H1 (cell line): ENCODE measurements around the gene GASK1B. TPM values are rescaled to one million over a fixed set of nuclear protein-coding genes. Genes with fewer than 3 reads are reported as not detected.

Source experiments
- CTCF ChIA-PET: fragments of 300-600 bp; sonication (Branson Sonifier 250); formaldehyde crosslinking; loops from one replicate; lab custom pipeline; 2021; ENCODE audit not compliant: partially characterized antibody; lab: Charles Lee
- POLR2A ChIA-PET: fragments of 300-600 bp; sonication (Branson Sonifier 250); formaldehyde crosslinking; loops from one replicate; lab custom pipeline; 2021; ENCODE audit warnings: inconsistent platforms; ENCODE audit not compliant: partially characterized antibody; lab: Charles Lee
- DNase-seq, 2 experiments: peaks; one replicate each; pipeline versions ENCODE4 v3.0.0 to v3.0.0-alpha.2; 2010 to 2022; ENCODE audit warnings: low spot score in 2 of 2, low read depth in 1 of 2, mixed read lengths in 1 of 2
- FAIRE-seq: peaks from 2 replicates; lab custom pipeline; 2011; peaks lifted over from hg19 to GRCh38; lab: Jason Lieb, UNC
- H2AFZ ChIP-seq: 2 replicates; pipeline ENCODE4 v1.8.1; 2012; ENCODE audit warnings: low read length, inconsistent platforms
- H2AK5ac ChIP-seq: 2 replicates; pipeline ENCODE4 v1.6.1; 2013; ENCODE audit warnings: low read depth, low read length
- H2BK120ac ChIP-seq: replicated peaks from 2 replicates; pipeline ENCODE3; 2013; ENCODE audit warnings: low read depth, low read length, inconsistent platforms
- H2BK12ac ChIP-seq: 2 replicates; pipeline ENCODE4 v1.6.1; 2013; ENCODE audit warnings: low read depth, low read length
- H2BK15ac ChIP-seq: 2 replicates; pipeline ENCODE4 v1.6.1; 2013; ENCODE audit warnings: low read length
- H2BK20ac ChIP-seq: 2 replicates; pipeline ENCODE4 v1.6.1; 2013; ENCODE audit warnings: low read length
- H2BK5ac ChIP-seq: 2 replicates; pipeline ENCODE4 v1.6.1; 2013; ENCODE audit warnings: low read depth, low read length
- H3K14ac ChIP-seq: 2 replicates; pipeline ENCODE4 v1.6.1; 2013; ENCODE audit warnings: inconsistent platforms; ENCODE audit not compliant: insufficient read length
- H3K18ac ChIP-seq: 2 replicates; pipeline ENCODE4 v1.6.1; 2013; ENCODE audit warnings: low read length; ENCODE audit errors: extremely low read depth
- H3K23ac ChIP-seq: 2 replicates; pipeline ENCODE4 v1.6.1; 2013; ENCODE audit warnings: inconsistent platforms; ENCODE audit not compliant: insufficient read length
- H3K23me2 ChIP-seq: 2 replicates; pipeline ENCODE4 v1.6.1; 2013; ENCODE audit warnings: low read depth, low read length
- H3K27ac ChIP-seq: 2 replicates; pipeline ENCODE4 v1.6.1; 2011; ENCODE audit warnings: low read depth, low read length, inconsistent platforms
- H3K27me3 ChIP-seq, 4 experiments: replicated peaks in 1 of 4; 1 replicate in 1 of 4; 2 replicates in 3 of 4; pipeline versions ENCODE4 v1.6.1 to v1.8.1; 2011 to 2013; ENCODE audit warnings: low read length in 3 of 4, mild to moderate bottlenecking in 3 of 4, inconsistent platforms in 2 of 4, mixed read lengths in 2 of 4, moderate library complexity in 1 of 4; ENCODE audit not compliant: control insufficient read depth in 3 of 4, insufficient read depth in 3 of 4; ENCODE audit errors: extremely low read depth in 1 of 4
- H3K36me3 ChIP-seq, 4 experiments: 2 replicates each; pipeline versions ENCODE4 v1.6.1 to v1.8.1; 2011 to 2013; ENCODE audit warnings: mild to moderate bottlenecking in 4 of 4, low read length in 3 of 4, moderate library complexity in 2 of 4, control low read depth in 1 of 4, inconsistent platforms in 1 of 4; ENCODE audit not compliant: insufficient read depth in 4 of 4, control insufficient read depth in 2 of 4
- H3K4ac ChIP-seq: replicated peaks from 2 replicates; pipeline ENCODE3; 2013; ENCODE audit warnings: low read length, low read depth, mixed read lengths, inconsistent platforms; ENCODE audit not compliant: insufficient read length
- H3K4me1 ChIP-seq, 4 experiments: replicated peaks in 1 of 4; 1 replicate in 1 of 4; 2 replicates in 3 of 4; pipeline versions ENCODE4 v1.6.1 to v1.8.1; 2011 to 2013; ENCODE audit warnings: low read length in 3 of 4, inconsistent platforms in 2 of 4, mixed read lengths in 1 of 4; ENCODE audit not compliant: insufficient read depth in 4 of 4, control insufficient read depth in 3 of 4
- H3K4me2 ChIP-seq, 2 experiments: 2 replicates each; pipeline versions ENCODE4 v1.6.1 to v1.8.1; 2011 to 2013; ENCODE audit warnings: low read depth in 2 of 2, low read length in 2 of 2, control low read depth in 1 of 2, inconsistent platforms in 1 of 2, mild to moderate bottlenecking in 1 of 2; ENCODE audit not compliant: insufficient read depth in 1 of 2
- H3K4me3 ChIP-seq, 4 experiments: fragments of 200-600, 300-600 bp in 1 of 4; sonication (generic), shearing (Covaris generic), sonication (Bioruptor Twin) in 1 of 4; 2 replicates each; pipeline versions ENCODE4 v1.5.1 to v1.8.1; 2011 to 2016; ENCODE audit warnings: low read length in 4 of 4, low read depth in 3 of 4, control low read depth in 2 of 4, inconsistent platforms in 2 of 4, mild to moderate bottlenecking in 2 of 4, mixed read lengths in 1 of 4, moderate library complexity in 1 of 4; ENCODE audit not compliant: insufficient read depth in 2 of 4; ENCODE audit errors: extremely low read depth in 1 of 4
- H3K56ac ChIP-seq: replicated peaks from 2 replicates; pipeline ENCODE3; 2013; ENCODE audit warnings: low read depth, mild to moderate bottlenecking, mixed read lengths, low read length, inconsistent platforms; ENCODE audit not compliant: insufficient read length
- H3K79me1 ChIP-seq: 2 replicates; pipeline ENCODE4 v1.6.1; 2013; ENCODE audit warnings: low read depth, low read length, control low read depth
- H3K79me2 ChIP-seq, 2 experiments: 2 replicates each; pipeline versions ENCODE4 v1.6.1 to v1.8.1; 2012 to 2013; ENCODE audit warnings: low read length in 2 of 2, mild to moderate bottlenecking in 2 of 2, inconsistent platforms in 1 of 2; ENCODE audit not compliant: insufficient read depth in 2 of 2, control insufficient read depth in 1 of 2
- H3K9ac ChIP-seq, 4 experiments: replicated peaks in 1 of 4; 1 replicate in 1 of 4; 2 replicates in 3 of 4; pipeline versions ENCODE4 v1.6.1 to v1.8.1; 2011 to 2013; ENCODE audit warnings: low read depth in 3 of 4, low read length in 3 of 4, control low read depth in 2 of 4, mild to moderate bottlenecking in 2 of 4, moderate library complexity in 2 of 4, inconsistent platforms in 1 of 4; ENCODE audit errors: extremely low read depth in 1 of 4
- H3K9me3 ChIP-seq, 2 experiments: 2 replicates each; pipeline versions ENCODE4 v1.6.1 to v1.8.1; 2012 to 2013; ENCODE audit warnings: mild to moderate bottlenecking in 2 of 2, moderate library complexity in 2 of 2, control low read depth in 1 of 2, inconsistent platforms in 1 of 2, low read depth in 1 of 2, low read length in 1 of 2, mixed read lengths in 1 of 2; ENCODE audit not compliant: insufficient read depth in 2 of 2
- H4K20me1 ChIP-seq, 2 experiments: replicated peaks in 1 of 2; 2 replicates each; pipeline versions ENCODE3 to v1.8.1; 2011 to 2013; ENCODE audit warnings: inconsistent platforms in 2 of 2, low read length in 2 of 2, mild to moderate bottlenecking in 1 of 2; ENCODE audit not compliant: insufficient read depth in 2 of 2, control insufficient read depth in 1 of 2
- H4K5ac ChIP-seq: 2 replicates; pipeline ENCODE4 v1.6.1; 2013; ENCODE audit warnings: low read length, low read depth, mixed read lengths, inconsistent platforms; ENCODE audit not compliant: insufficient read length
- H4K8ac ChIP-seq: 2 replicates; pipeline ENCODE4 v1.8.0; 2013; ENCODE audit warnings: mild to moderate bottlenecking, moderate library complexity, low read length, inconsistent platforms; ENCODE audit not compliant: insufficient read depth; ENCODE audit errors: extremely low read depth
- H4K91ac ChIP-seq: replicated peaks from 2 replicates; pipeline ENCODE3; 2013; ENCODE audit warnings: low read length, mixed read lengths, inconsistent platforms; ENCODE audit not compliant: insufficient read length
- CTBP2 ChIP-seq: IDR thresholded peaks from 2 replicates; pipeline ENCODE4 v1.7.0; 2011; ENCODE audit warnings: borderline replicate concordance, mild to moderate bottlenecking, moderate library complexity, mixed read lengths, low read length; ENCODE audit not compliant: insufficient read depth, insufficient read length
- EZH2 ChIP-seq: fragments of 200-600 bp; sonication (generic); IDR thresholded peaks from 2 replicates; pipeline ENCODE4 v1.7.1; 2012; ENCODE audit warnings: low read depth, mild to moderate bottlenecking, moderate library complexity, low read length, inconsistent platforms; ENCODE audit not compliant: severe bottlenecking
- RBBP5 ChIP-seq: IDR thresholded peaks from 2 replicates; pipeline ENCODE4 v1.7.1; 2012; ENCODE audit warnings: low read depth, mild to moderate bottlenecking, inconsistent platforms, low read length, moderate library complexity, borderline replicate concordance
- SRF ChIP-seq: IDR thresholded peaks from 2 replicates; pipeline ENCODE4 v1.6.1; 2011; ENCODE audit warnings: mild to moderate bottlenecking, low read depth, low read length, moderate library complexity
- SUZ12 ChIP-seq: fragments of 200-600 bp; sonication (generic); IDR thresholded peaks from 2 replicates; pipeline ENCODE4 v1.6.1; 2012; ENCODE audit warnings: mild to moderate bottlenecking, inconsistent platforms, low read length, moderate library complexity, mixed read lengths
- TAF7 ChIP-seq: optimal IDR thresholded peaks from 2 replicates; pipeline ENCODE3; 2011; ENCODE audit warnings: low read depth, mild to moderate bottlenecking, inconsistent platforms, low read length, moderate library complexity, borderline replicate concordance
- YY1 ChIP-seq: IDR thresholded peaks from 2 replicates; pipeline ENCODE4 v1.6.1; 2011; ENCODE audit warnings: low read depth, mild to moderate bottlenecking, low read length
- WGBS, 2 experiments: shearing (Covaris generic) in 1 of 2; methylation state at CpG; one replicate each; pipeline versions ENCODE4 v1.1.6 to v1.1.7; 2013 to 2015; ENCODE audit warnings: low lambda C conversion rate in 2 of 2, mixed read lengths in 2 of 2, inconsistent platforms in 1 of 2, low coverage in 1 of 2, missing lambda C conversion rate in 1 of 2; ENCODE audit not compliant: insufficient replicate concordance in 2 of 2, insufficient coverage in 1 of 2, insufficient read length in 1 of 2; ENCODE audit errors: extremely low coverage in 1 of 2, missing lambda C conversion rate in 1 of 2; 5-methylcytosine and 5-hydroxymethylcytosine counted together
- polyA plus RNA-seq, 7 experiments: library from polyadenylated mRNA; depleted of rRNA in 3 of 7; stranded (reverse) in 5 of 7; unstranded in 2 of 7; fragments of >200 nt in 5 of 7; fragments of 200-250 nt in 2 of 7; gene quantifications; 1 replicate in 5 of 7; 2 replicates in 1 of 7; 4 replicates in 1 of 7; pipeline versions ENCODE4 v1.2.1 to v1.2.3, GENCODE V29; 2011 to 2013; ENCODE audit warnings: missing spikeins in 2 of 7, mixed read lengths in 2 of 7
- total RNA-seq: library from RNA; stranded (reverse); fragmentation: NEBNext Ultra II Directional; extraction: Animal tissue kit (Norgen Biotek cat#: 25700); gene quantifications from 2 replicates; pipeline ENCODE4 v1.2.1, GENCODE V29; 2021

Gene GASK1B
- total and polyA plus RNA-seq, 2 of the 8 experiments (the other 6 are each of a cell fraction or from before 2014, with no cell fraction given): not detected

GRCh38 chr4:158197194-158197776 is 24.5 kb upstream of the GASK1B start:
- H3K27me3 ChIP-seq: no peaks in the 10 kb centered on the region
- no peaks in the 10 kb centered on the region for H3K79me1 ChIP-seq
- DNase-seq: no peak
- H3K56ac ChIP-seq: no peak overlapping the region
- H3K14ac ChIP-seq: no peak overlapping the region
- H2AFZ ChIP-seq: no peak overlapping the region
- H3K9ac ChIP-seq: no peak overlapping the region
- WGBS, 2 experiments: 91% methylated on average over 5 of the region's 5 CpGs; no CpG with 5 or more reads in 1 of the 2 experiments
- H4K8ac ChIP-seq: no peak overlapping the region
- H4K20me1 ChIP-seq: no peaks in the 10 kb centered on the region
- H3K4ac ChIP-seq: no peak overlapping the region
- ChIA-PET CTCF (interaction anchor here (1.7 kb wide), 1 partner anchor 22 kb away, joined by 3 read pairs; no protein-coding TSS in a partner anchor), POLR2A (no interaction called here)
- H3K36me3 ChIP-seq: no peaks in the 10 kb centered on the region
- H2BK15ac ChIP-seq: no peak overlapping the region
- H3K4me1 ChIP-seq: no peaks in the 10 kb centered on the region
- H3K4me3 ChIP-seq: no peak overlapping the region
- no peak overlapping the region for H4K91ac ChIP-seq
- H2BK12ac ChIP-seq: no peak overlapping the region
- H3K18ac ChIP-seq: no peak overlapping the region
- no peaks in the 10 kb centered on the region for H3K23me2 ChIP-seq
- H2BK120ac ChIP-seq: no peak overlapping the region
- no peak overlapping the region for H3K27ac ChIP-seq
- no peak for FAIRE-seq
- H2BK20ac ChIP-seq: no peak overlapping the region
- no peak overlapping the region for H2AK5ac ChIP-seq
- no peak overlapping the region for H3K4me2 ChIP-seq
- no peaks in the 10 kb centered on the region for H3K9me3 ChIP-seq
- H3K79me2 ChIP-seq: no peaks in the 10 kb centered on the region
- TF ChIP-seq EZH2: no peak
- no peak for TF ChIP-seq SRF
- no peak for TF ChIP-seq YY1
- no peak for TF ChIP-seq TAF7
- no peak for TF ChIP-seq CTBP2
- no peak for TF ChIP-seq RBBP5
- no peak for TF ChIP-seq SUZ12
- no peak overlapping the region for H2BK5ac ChIP-seq
- H3K23ac ChIP-seq: no peak overlapping the region
- no peak overlapping the region for H4K5ac ChIP-seq
